ENCODE data around the gene NECTIN1. TPM values are rescaled to one million over a fixed set of nuclear protein-coding genes. Genes with fewer than 3 reads are reported as not detected.

Gene NECTIN1
- total and polyA plus RNA-seq, 2 of the 4 experiments (the other 2 are of a cell fraction), result 2.3 to 4.2 TPM

GRCh38 chr11:119643876-119644225, 85.1 kb downstream of the NECTIN1 start:
- Histone ChIP-seq H3K18ac (ENCODE audit: low read depth, low read length) (no peak overlapping the region), H4K8ac (ENCODE audit: low read depth in 2 of 2, low read length in 2 of 2) (no peak overlapping the region), H3K9me3 (ENCODE audit: control insufficient read depth, insufficient read depth, low read length) (no peaks in the 10 kb centered on the region), H4K91ac (ENCODE audit: insufficient read depth, low read depth, low read length) (no peak overlapping the region), H3K4me3 (ENCODE audit: insufficient read depth, low read depth, low read length) (no peak overlapping the region), H3K4me2 (ENCODE audit: low read depth, low read length) (no peak overlapping the region), H2BK5ac (ENCODE audit: low read depth, low read length, poor library complexity, severe bottlenecking) (no peak overlapping the region), H3K27ac (ENCODE audit: insufficient read depth, low read length) (no peak overlapping the region), H2BK15ac (ENCODE audit: low read depth, low read length) (no peak overlapping the region), H2BK20ac (ENCODE audit: low read depth, low read length) (no peak overlapping the region), H2AFZ (replicated peaks; ENCODE audit: low read length, poor library complexity) (no peak overlapping the region), H3K9me1 (ENCODE audit: insufficient read depth, low read length) (no peaks in the 10 kb centered on the region), H4K20me1 (ENCODE audit: insufficient read depth, low read length) (no peaks in the 10 kb centered on the region), H2AK5ac (ENCODE audit: low read depth, low read length) (no peak overlapping the region), H2BK120ac (ENCODE audit: low read depth, low read length) (no peak overlapping the region), H3K27me3 (ENCODE audit: control insufficient read depth, insufficient read depth, low read length) (peaks cover 35% of the 10 kb centered on the region; the same call in 1 of the 2 replicates), H3K56ac (ENCODE audit: extremely low read depth, insufficient read depth, low read length) (no peak overlapping the region), H3K23ac (ENCODE audit: low read depth, low read length) (no peak overlapping the region), H4K5ac (ENCODE audit: low read depth, low read length) (no peak overlapping the region), H3K9ac (ENCODE audit: low read depth, low read length) (no peak overlapping the region), H2AK9ac (replicated peaks; ENCODE audit: low read depth, low read length, poor library complexity) (no peak overlapping the region), H3K79me1 (ENCODE audit: low read depth in 1 of 2, low read length in 2 of 2) (no peaks in the 10 kb centered on the region), H3K36me3 (ENCODE audit: control insufficient read depth, insufficient read depth, low read length) (no peaks in the 10 kb centered on the region), H3K4me1 (ENCODE audit: control insufficient read depth, insufficient read depth, low read length) (no peaks in the 10 kb centered on the region), H3K4ac (ENCODE audit: low read depth, low read length) (no peak overlapping the region), H3K14ac (replicated peaks; ENCODE audit: low read depth, low read length) (no peak overlapping the region)
- ChIA-PET CTCF (no interaction called here), POLR2A (ENCODE audit: unreplicated experiment) (interaction anchor here (0.5 kb wide), 1 partner anchor 286 kb away, joined by 5 read pairs; no protein-coding TSS in a partner anchor)
- in situ Hi-C loops (cut with MboI; ENCODE audit: low sequenced_read_pairs) (no loop called here), intact Hi-C loops (cut with micrococcal nuclease) (loop anchor here (5.0 kb wide), 1 partner anchor 162 kb away; no protein-coding TSS in a partner anchor), dilution Hi-C loops (cut with HindIII; ENCODE audit: low sequenced_read_pairs, unreplicated experiment) (no loop called here)
- BruUV-seq (replicated peaks), result no TSS peak
- 33% methylated on average over 1 of the region's 5 CpGs; no CpG with 5 or more reads in 1 of the 2 experiments for WGBS, 2 experiments (ENCODE audit: extremely low coverage in 2 of 2, insufficient read length in 1 of 2)
- no peak for ATAC-seq (ENCODE audit: low read depth)
- no peak for DNase-seq
- TF ChIP-seq, protein P1, sequence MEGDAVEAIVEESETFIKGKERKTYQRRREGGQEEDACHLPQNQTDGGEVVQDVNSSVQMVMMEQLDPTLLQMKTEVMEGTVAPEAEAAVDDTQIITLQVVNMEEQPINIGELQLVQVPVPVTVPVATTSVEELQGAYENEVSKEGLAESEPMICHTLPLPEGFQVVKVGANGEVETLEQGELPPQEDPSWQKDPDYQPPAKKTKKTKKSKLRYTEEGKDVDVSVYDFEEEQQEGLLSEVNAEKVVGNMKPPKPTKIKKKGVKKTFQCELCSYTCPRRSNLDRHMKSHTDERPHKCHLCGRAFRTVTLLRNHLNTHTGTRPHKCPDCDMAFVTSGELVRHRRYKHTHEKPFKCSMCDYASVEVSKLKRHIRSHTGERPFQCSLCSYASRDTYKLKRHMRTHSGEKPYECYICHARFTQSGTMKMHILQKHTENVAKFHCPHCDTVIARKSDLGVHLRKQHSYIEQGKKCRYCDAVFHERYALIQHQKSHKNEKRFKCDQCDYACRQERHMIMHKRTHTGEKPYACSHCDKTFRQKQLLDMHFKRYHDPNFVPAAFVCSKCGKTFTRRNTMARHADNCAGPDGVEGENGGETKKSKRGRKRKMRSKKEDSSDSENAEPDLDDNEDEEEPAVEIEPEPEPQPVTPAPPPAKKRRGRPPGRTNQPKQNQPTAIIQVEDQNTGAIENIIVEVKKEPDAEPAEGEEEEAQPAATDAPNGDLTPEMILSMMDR (conservative IDR thresholded peaks at IDR 0.05; ENCODE audit: low read depth, low read length), result no peak
- TF ChIP-seq CHD1 (IDR thresholded peaks at IDR 0.05; ENCODE audit: low read depth, low read length) (no peak), MAZ (IDR thresholded peaks at IDR 0.05; ENCODE audit: borderline replicate concordance, low read depth, low read length) (no peak), MXI1 (IDR thresholded peaks at IDR 0.05; ENCODE audit: borderline replicate concordance, low read depth, low read length) (no peak), NFE2L2 (IDR thresholded peaks at IDR 0.05; ENCODE audit: low read depth, low read length) (no peak), FOS (IDR thresholded peaks at IDR 0.05; ENCODE audit: low read depth, low read length) (no peak), RFX5 (IDR thresholded peaks at IDR 0.05; ENCODE audit: low read depth, low read length) (no peak), MAFK (IDR thresholded peaks at IDR 0.05; ENCODE audit: low read depth, low read length) (no peak), SMC3 (IDR thresholded peaks at IDR 0.05; ENCODE audit: low read depth, low read length) (no peak), BHLHE40 (IDR thresholded peaks at IDR 0.05; ENCODE audit: low read depth, low read length) (no peak)

Data from IMR-90 (cell line).